Measurements from ENCODE around the gene FANCL.

FANCL gene

GRCh38 chr2:58241546-58241864 lies 380 bp upstream of the FANCL start:
- no peaks in the 10 kb centered on the region for H3K27me3 ChIP-seq (ENCODE audit: insufficient read depth, poor library complexity, severe bottlenecking)
- H3K4me3 ChIP-seq (replicated peaks; ENCODE audit: insufficient read depth, low read length), result peak overlapping the region; percentile 90
- DNase-seq (ENCODE audit: low read depth in 1 of 2, low spot score in 1 of 2), result no peak
- TF ChIP-seq POLR2AphosphoS5 (IDR thresholded peaks at IDR 0.05; ENCODE audit: low read depth), result no peak
- H3K27ac ChIP-seq (replicated peaks), result peak overlapping the region; percentile 96

GRCh38 chr2:58239243-58239925 lies 1.7 kb downstream of the FANCL start:
- Histone ChIP-seq H3K27me3 (ENCODE audit: insufficient read depth, poor library complexity, severe bottlenecking) (no peaks in the 10 kb centered on the region), H3K4me3 (replicated peaks; ENCODE audit: insufficient read depth, low read length) (no peak overlapping the region), H3K27ac (replicated peaks) (no peak overlapping the region)
- DNase-seq (ENCODE audit: low read depth in 1 of 2, low spot score in 1 of 2), result no peak
- TF ChIP-seq REST (IDR thresholded peaks at IDR 0.05; ENCODE audit: insufficient replicate concordance, low read depth) (no peak), GABPA (IDR thresholded peaks at IDR 0.05; ENCODE audit: low read depth) (no peak), SPI1 (IDR thresholded peaks at IDR 0.05; ENCODE audit: borderline replicate concordance, low read depth) (no peak), POLR2AphosphoS5 (IDR thresholded peaks at IDR 0.05; ENCODE audit: low read depth) (no peak), CTCF (IDR thresholded peaks at IDR 0.05; ENCODE audit: insufficient read depth, low read length) (no peak)

- DNase-seq (ENCODE audit: low read depth in 1 of 2, low spot score in 1 of 2), result no peak
Observed at GRCh38 chr2:58237741-58238140, 3.4 kb downstream of the FANCL start.

More at GRCh38 chr2:58237741-58238140, 3.4 kb downstream of the FANCL start:
- no peaks in the 10 kb centered on the region for H3K27me3 ChIP-seq (ENCODE audit: insufficient read depth, poor library complexity, severe bottlenecking)
- TF ChIP-seq REST (IDR thresholded peaks at IDR 0.05; ENCODE audit: insufficient replicate concordance, low read depth) (no peak), SPI1 (IDR thresholded peaks at IDR 0.05; ENCODE audit: borderline replicate concordance, low read depth) (no peak), GABPA (IDR thresholded peaks at IDR 0.05; ENCODE audit: low read depth) (no peak), POLR2AphosphoS5 (IDR thresholded peaks at IDR 0.05; ENCODE audit: low read depth) (no peak), CTCF (IDR thresholded peaks at IDR 0.05; ENCODE audit: insufficient read depth, low read length) (no peak)
- no peak overlapping the region for H3K27ac ChIP-seq (replicated peaks)
- no peak overlapping the region for H3K4me3 ChIP-seq (replicated peaks; ENCODE audit: insufficient read depth, low read length)

Data from HL-60 (cell line).